Keratinocyte (primary cell): Measurements from ENCODE around the gene MCOLN3. TPM values are rescaled to one million over a fixed set of nuclear protein-coding genes. Genes with fewer than 3 reads are reported as not detected.
A peak's percentile ranks its signal among the peaks of the same experiment; 100 is the strongest.

Experiments
- DNase-seq: peaks from one replicate; pipeline ENCODE4 v3.0.0-alpha.2; 2011; ENCODE audit warnings: low read depth, missing footprints, low spot score
- FAIRE-seq: peaks from 2 replicates; lab custom pipeline; 2011; peaks lifted over from hg19 to GRCh38; lab: Jason Lieb, UNC
- H2AFZ ChIP-seq: 2 replicates; pipeline ENCODE4 v1.6.0; 2012; ENCODE audit warnings: low read length, control low read depth, inconsistent platforms; ENCODE audit not compliant: control insufficient read depth
- H3K27ac ChIP-seq: 2 replicates; pipeline ENCODE4 v1.5.1; 2011; ENCODE audit warnings: low read length; ENCODE audit not compliant: control insufficient read depth, insufficient read depth
- H3K27me3 ChIP-seq: 3 replicates; pipeline ENCODE4 v1.6.0; 2011; ENCODE audit warnings: low read length; ENCODE audit not compliant: control insufficient read depth, insufficient read depth; ENCODE audit errors: extremely low read depth
- H3K36me3 ChIP-seq, 2 experiments: 2 replicates in 1 of 2; 3 replicates in 1 of 2; pipeline ENCODE4 v1.5.1; 2011; ENCODE audit warnings: low read length in 2 of 2, mild to moderate bottlenecking in 1 of 2; ENCODE audit not compliant: control insufficient read depth in 2 of 2, insufficient read depth in 2 of 2; ENCODE audit errors: extremely low read depth in 1 of 2
- H3K4me1 ChIP-seq: 3 replicates; pipeline ENCODE4 v1.5.1; 2011; ENCODE audit warnings: low read length; ENCODE audit not compliant: control insufficient read depth, insufficient read depth; ENCODE audit errors: extremely low read depth
- H3K4me2 ChIP-seq: 3 replicates; pipeline ENCODE4 v1.6.0; 2011; ENCODE audit warnings: low read depth, low read length; ENCODE audit not compliant: control insufficient read depth, insufficient read depth; ENCODE audit errors: extremely low read depth
- H3K4me3 ChIP-seq, 3 experiments: fragments of 200-600 bp in 1 of 3; sonication (generic) in 1 of 3; 2 replicates in 2 of 3; 3 replicates in 1 of 3; pipeline ENCODE4 v1.5.1; 2011 to 2016; ENCODE audit warnings: low read length in 3 of 3, mild to moderate bottlenecking in 3 of 3, control low read depth in 2 of 3, inconsistent platforms in 1 of 3, low read depth in 1 of 3, mixed read lengths in 1 of 3, mixed run types in 1 of 3, moderate library complexity in 1 of 3; ENCODE audit not compliant: control insufficient read depth in 2 of 3, insufficient read depth in 2 of 3; ENCODE audit errors: extremely low read depth in 1 of 3
- H3K79me2 ChIP-seq: 2 replicates; pipeline ENCODE4 v1.6.0; 2012; ENCODE audit warnings: low read length; ENCODE audit not compliant: control insufficient read depth, insufficient read depth
- H3K9ac ChIP-seq: 3 replicates; pipeline ENCODE4 v1.6.0; 2011; ENCODE audit warnings: low read length; ENCODE audit not compliant: control insufficient read depth, insufficient read depth; ENCODE audit errors: extremely low read depth
- H3K9me1 ChIP-seq: 3 replicates; pipeline ENCODE4 v1.6.0; 2011; ENCODE audit warnings: low read length; ENCODE audit not compliant: control insufficient read depth, insufficient read depth; ENCODE audit errors: extremely low read depth
- H3K9me3 ChIP-seq: 2 replicates; pipeline ENCODE4 v1.5.1; 2012; ENCODE audit warnings: low read depth, low read length; ENCODE audit not compliant: control insufficient read depth
- H4K20me1 ChIP-seq: 3 replicates; pipeline ENCODE4 v1.6.0; 2011; ENCODE audit warnings: low read length; ENCODE audit not compliant: control insufficient read depth, insufficient read depth; ENCODE audit errors: extremely low read depth
- EZH2 ChIP-seq: IDR thresholded peaks from one replicate; pipeline ENCODE4 v1.6.1; 2012; ENCODE audit warnings: inconsistent platforms, mild to moderate bottlenecking, low read length, moderate library complexity
- dilution Hi-C: fragments of 300-500 bp; cut with MboI; formaldehyde crosslinking; loops from one replicate; pipeline ENCODE4 v1.7.0; 2020; ENCODE audit warnings: low sequenced_read_pairs; ENCODE audit not compliant: extremely low pct_ligation_motif_present
- polyA plus RNA-seq, 5 experiments: library from polyadenylated mRNA; depleted of rRNA in 3 of 5; stranded (reverse) in 3 of 5; stranded (forward) in 1 of 5; unstranded in 1 of 5; fragments of >200 nt; gene quantifications; 1 replicate in 1 of 5; 2 replicates in 3 of 5; 3 replicates in 1 of 5; pipeline versions ENCODE4 v1.2.1 to v1.2.3, GENCODE V29; 2011 to 2012; ENCODE audit warnings: missing spikeins in 2 of 5, low read depth in 1 of 5, low replicate concordance in 1 of 5
- TF ChIP-seq, protein P1 (sequence below), 3 experiments: IDR thresholded peaks in 1 of 3; conservative IDR thresholded peaks in 1 of 3; optimal IDR thresholded peaks in 1 of 3; 2 replicates in 2 of 3; 3 replicates in 1 of 3; pipeline versions ENCODE3 to v1.5.1; 2011; ENCODE audit warnings: low read length in 3 of 3, mild to moderate bottlenecking in 3 of 3, moderate library complexity in 2 of 3, control low read depth in 1 of 3, inconsistent platforms in 1 of 3; ENCODE audit not compliant: insufficient read depth in 2 of 3; ENCODE audit errors: extremely low read depth in 1 of 3

Gene MCOLN3
- polyA plus RNA-seq, 1 donor (not counting 4 experiments of a cell fraction or from before 2014, with no cell fraction given) = 15.4 TPM

DNA sequence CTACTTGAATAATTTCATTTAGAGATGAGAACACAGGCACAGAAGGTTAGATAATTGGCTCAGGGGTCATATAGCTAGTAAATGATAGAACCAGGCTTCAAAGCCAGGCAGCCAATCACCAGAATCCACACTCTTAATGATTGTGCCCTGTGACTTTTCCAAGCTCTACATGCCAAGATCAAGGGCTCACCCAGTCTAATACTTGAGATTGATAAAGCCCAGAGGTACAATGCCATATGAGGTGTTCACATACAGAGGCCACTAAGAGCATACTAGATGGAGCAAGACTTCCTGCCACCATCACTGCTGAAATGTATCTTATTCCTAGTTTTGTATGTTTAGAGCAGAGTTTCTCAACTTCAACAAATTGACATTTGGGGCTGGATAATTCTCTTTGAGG lies 40.9 kb upstream of the MCOLN3 start:
- Histone ChIP-seq H3K9ac (no peak overlapping the region), H3K36me3 (no peaks in the 10 kb centered on the region), H3K79me2 (no peaks in the 10 kb centered on the region), H3K4me1 (peaks cover 23% of the 10 kb centered on the region), H3K4me3 (no peak overlapping the region), H2AFZ (no peak overlapping the region), H4K20me1 (no peaks in the 10 kb centered on the region), H3K27ac (no peak overlapping the region), H3K9me3 (no peaks in the 10 kb centered on the region), H3K27me3 (no peaks in the 10 kb centered on the region), H3K4me2 (no peak overlapping the region), H3K9me1 (no peaks in the 10 kb centered on the region)
- TF ChIP-seq, protein P1, sequence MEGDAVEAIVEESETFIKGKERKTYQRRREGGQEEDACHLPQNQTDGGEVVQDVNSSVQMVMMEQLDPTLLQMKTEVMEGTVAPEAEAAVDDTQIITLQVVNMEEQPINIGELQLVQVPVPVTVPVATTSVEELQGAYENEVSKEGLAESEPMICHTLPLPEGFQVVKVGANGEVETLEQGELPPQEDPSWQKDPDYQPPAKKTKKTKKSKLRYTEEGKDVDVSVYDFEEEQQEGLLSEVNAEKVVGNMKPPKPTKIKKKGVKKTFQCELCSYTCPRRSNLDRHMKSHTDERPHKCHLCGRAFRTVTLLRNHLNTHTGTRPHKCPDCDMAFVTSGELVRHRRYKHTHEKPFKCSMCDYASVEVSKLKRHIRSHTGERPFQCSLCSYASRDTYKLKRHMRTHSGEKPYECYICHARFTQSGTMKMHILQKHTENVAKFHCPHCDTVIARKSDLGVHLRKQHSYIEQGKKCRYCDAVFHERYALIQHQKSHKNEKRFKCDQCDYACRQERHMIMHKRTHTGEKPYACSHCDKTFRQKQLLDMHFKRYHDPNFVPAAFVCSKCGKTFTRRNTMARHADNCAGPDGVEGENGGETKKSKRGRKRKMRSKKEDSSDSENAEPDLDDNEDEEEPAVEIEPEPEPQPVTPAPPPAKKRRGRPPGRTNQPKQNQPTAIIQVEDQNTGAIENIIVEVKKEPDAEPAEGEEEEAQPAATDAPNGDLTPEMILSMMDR (optimal IDR thresholded peaks at IDR 0.05 in 1 of 3, IDR thresholded peaks at IDR 0.05 in 1 of 3, conservative IDR thresholded peaks at IDR 0.05 in 1 of 3; ENCODE audit: extremely low read depth in 1 of 3, insufficient read depth in 2 of 3, low read length in 3 of 3) = no peak
- TF ChIP-seq EZH2 = no peak
- DNase-seq (no peak), FAIRE-seq (peak; percentile 69)
- dilution Hi-C loops = no loop called here

DNA sequence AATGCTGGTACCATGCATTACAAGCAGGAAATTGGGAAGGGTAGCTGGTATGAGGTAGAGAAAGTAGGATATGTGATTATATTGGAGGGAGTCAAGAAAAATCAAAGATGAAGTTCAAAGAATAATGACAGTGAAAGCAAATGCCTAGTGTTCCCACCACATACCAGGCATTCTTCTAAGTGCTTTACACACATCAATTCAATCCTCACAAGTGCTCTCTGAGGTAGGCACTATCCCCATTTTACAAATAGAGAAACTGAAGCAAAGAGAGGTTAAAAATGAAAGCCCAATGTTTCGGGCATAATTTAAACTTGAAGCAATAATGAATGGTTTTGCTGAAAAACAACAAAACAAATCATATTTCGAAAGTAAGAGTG lies 40.1 kb upstream of the MCOLN3 start:
- peak overlapping the region; percentile 47 for H3K27ac ChIP-seq
- H3K27me3 ChIP-seq = no peaks in the 10 kb centered on the region
- dilution Hi-C loops = no loop called here
- H3K4me2 ChIP-seq = peak overlapping the region; percentile 60
- H3K9ac ChIP-seq = no peak overlapping the region
- H3K9me3 ChIP-seq = no peaks in the 10 kb centered on the region
- H2AFZ ChIP-seq = no peak overlapping the region
- no peaks in the 10 kb centered on the region for H4K20me1 ChIP-seq
- TF ChIP-seq EZH2 = no peak
- TF ChIP-seq, protein P1 (optimal IDR thresholded peaks at IDR 0.05 in 1 of 3, IDR thresholded peaks at IDR 0.05 in 1 of 3, conservative IDR thresholded peaks at IDR 0.05 in 1 of 3; ENCODE audit: extremely low read depth in 1 of 3, insufficient read depth in 2 of 3, low read length in 3 of 3) = no peak
- H3K4me1 ChIP-seq = peaks cover 23% of the 10 kb centered on the region
- DNase-seq (no peak), FAIRE-seq (peak; percentile 20)
- no peaks in the 10 kb centered on the region for H3K79me2 ChIP-seq
- H3K9me1 ChIP-seq = no peaks in the 10 kb centered on the region
- no peak overlapping the region for H3K4me3 ChIP-seq
- no peaks in the 10 kb centered on the region for H3K36me3 ChIP-seq
